GM18520 (cell line): ENCODE measurements around the gene RAB11FIP4.

Experiments used
- ATAC-seq: cut with Tn5 transposase; IDR thresholded peaks from one replicate; pipeline ENCODE4 v1.9.1; 2021; ENCODE audit not compliant: unreplicated experiment

Gene RAB11FIP4

GRCh38 chr17:31385428-31386285 is 5.8 kb upstream of the RAB11FIP4 start:
- ATAC-seq: no peak

- ATAC-seq: no peak
Measured at GRCh38 chr17:31386542-31387075, 4.9 kb upstream of the RAB11FIP4 start.

GRCh38 chr17:31387438-31387837 is 4.0 kb upstream of the RAB11FIP4 start:
- no peak for ATAC-seq

GRCh38 chr17:31388351-31388750 is 3.1 kb upstream of the RAB11FIP4 start:
- no peak for ATAC-seq

- ATAC-seq: no peak
Measured at GRCh38 chr17:31388770-31389656, 2.5 kb upstream of the RAB11FIP4 start.

GRCh38 chr17:31389657-31390381 is 1.7 kb upstream of the RAB11FIP4 start:
- no peak for ATAC-seq

- ATAC-seq: no peak
Measured at GRCh38 chr17:31390426-31390747, 1.1 kb upstream of the RAB11FIP4 start.

- no peak for ATAC-seq
Measured at GRCh38 chr17:31390748-31391495, 553 bp upstream of the RAB11FIP4 start.

GRCh38 chr17:31392002-31392855 is 754 bp downstream of the RAB11FIP4 start:
- no peak for ATAC-seq

GRCh38 chr17:31392856-31393748 is 1.6 kb downstream of the RAB11FIP4 start:
- ATAC-seq: no peak

- no peak for ATAC-seq
Measured at GRCh38 chr17:31393749-31394146, 2.3 kb downstream of the RAB11FIP4 start.

- no peak for ATAC-seq
Measured at GRCh38 chr17:31394544-31394943, 3.1 kb downstream of the RAB11FIP4 start.

GRCh38 chr17:31397256-31397939 is 5.9 kb downstream of the RAB11FIP4 start:
- no peak for ATAC-seq

GRCh38 chr17:31398381-31399311 is 7.2 kb downstream of the RAB11FIP4 start:
- no peak for ATAC-seq

- ATAC-seq: no peak
Measured at GRCh38 chr17:31400481-31400950, 9.0 kb downstream of the RAB11FIP4 start.

- ATAC-seq: no peak
Measured at GRCh38 chr17:31401456-31402254, 10.2 kb downstream of the RAB11FIP4 start.
